SK-N-SH (cell line): ENCODE results near the gene TNRC6C. TPM values are rescaled to one million over a fixed set of nuclear protein-coding genes. Genes with fewer than 3 reads are reported as not detected.
A peak's percentile ranks its signal among the peaks of the same experiment; 100 is the strongest.

ENCODE experiments used
- CTCF ChIA-PET: fragments of 300-600, 350-600 bp; formaldehyde crosslinking; extraction: SDS; loops from one replicate; lab custom pipeline; 2021; lab: Yijun Ruan, JAX
- POLR2A ChIA-PET: fragments of 350-600 bp; sonication (Branson Sonifier 250); formaldehyde crosslinking; extraction: SDS; loops from one replicate; lab custom pipeline; 2020; ENCODE audit warnings: antibody characterized with exemption, inconsistent platforms; lab: Yijun Ruan, JAX
- DNase-seq: peaks from one replicate; pipeline ENCODE4 v3.0.0; 2012
- H2AFZ ChIP-seq: fragments of 200-600 bp; sonication (generic); 2 replicates; pipeline ENCODE4 v1.8.1; 2016; ENCODE audit warnings: antibody characterized with exemption, mild to moderate bottlenecking, low read depth
- H3F3A ChIP-seq: fragments of 200-600 bp; sonication (generic); replicated peaks from 2 replicates; pipeline ENCODE3; 2016; ENCODE audit warnings: antibody characterized with exemption, mild to moderate bottlenecking; ENCODE audit not compliant: insufficient read depth
- H3K27ac ChIP-seq, 2 experiments: fragments of 200-500 bp in 1 of 2; fragments of 200-600 bp in 1 of 2; sonication (Bioruptor generic) in 1 of 2; sonication (generic), shearing (Covaris generic) in 1 of 2; 2 replicates each; pipeline versions ENCODE4 v1.5.1 to v1.6.1; 2014 to 2016; ENCODE audit warnings: low read depth in 2 of 2, inconsistent platforms in 1 of 2, low read length in 1 of 2, mild to moderate bottlenecking in 1 of 2, mixed read lengths in 1 of 2
- H3K27me3 ChIP-seq: fragments of 200-600 bp; sonication (generic), shearing (Covaris generic); 2 replicates; pipeline ENCODE4 v1.6.1; 2016; ENCODE audit warnings: mixed run types; ENCODE audit not compliant: insufficient read depth
- H3K36me3 ChIP-seq, 2 experiments: fragments of 200-500 bp in 1 of 2; fragments of 200-600 bp in 1 of 2; sonication (Bioruptor generic) in 1 of 2; sonication (generic) in 1 of 2; replicated peaks in 1 of 2; 2 replicates each; pipeline versions ENCODE3 to v1.5.1; 2014 to 2016; ENCODE audit warnings: low read length in 1 of 2, mild to moderate bottlenecking in 1 of 2; ENCODE audit not compliant: insufficient read depth in 2 of 2, control insufficient read depth in 1 of 2
- H3K4me1 ChIP-seq, 2 experiments: fragments of 200-500 bp in 1 of 2; fragments of 200-600 bp in 1 of 2; sonication (Bioruptor generic) in 1 of 2; sonication (generic), shearing (Covaris generic) in 1 of 2; 2 replicates each; pipeline versions ENCODE4 v1.5.1 to v1.6.1; 2014 to 2016; ENCODE audit warnings: low read depth in 1 of 2, low read length in 1 of 2, mixed run types in 1 of 2; ENCODE audit not compliant: insufficient read depth in 2 of 2, control insufficient read depth in 1 of 2
- H3K4me2 ChIP-seq: fragments of 200-600 bp; sonication (generic), shearing (Covaris generic); 2 replicates; pipeline ENCODE4 v1.6.1; 2017; ENCODE audit warnings: mixed run types
- H3K4me3 ChIP-seq, 2 experiments: fragments of 200-500 bp in 1 of 2; fragments of 200-600 bp in 1 of 2; sonication (Bioruptor generic) in 1 of 2; sonication (generic), shearing (Covaris generic) in 1 of 2; 2 replicates each; pipeline versions ENCODE4 v1.5.1 to v1.8.1; 2014 to 2016; ENCODE audit warnings: low read depth in 2 of 2, inconsistent platforms in 1 of 2, low read length in 1 of 2, mild to moderate bottlenecking in 1 of 2, mixed read lengths in 1 of 2, moderate library complexity in 1 of 2
- H3K79me2 ChIP-seq: fragments of 200-600 bp; sonication (generic); 2 replicates; pipeline ENCODE4 v1.8.1; 2017; ENCODE audit warnings: mild to moderate bottlenecking; ENCODE audit not compliant: insufficient read depth
- H3K9ac ChIP-seq: fragments of 200-600 bp; sonication (generic); 2 replicates; pipeline ENCODE4 v1.6.1; 2017; ENCODE audit warnings: mixed run types
- H3K9me2 ChIP-seq: fragments of 200-600 bp; sonication (generic); 2 replicates; pipeline ENCODE4 v1.6.1; 2017; ENCODE audit warnings: mixed run types
- H3K9me3 ChIP-seq: fragments of 200-600 bp; sonication (generic); 2 replicates; pipeline ENCODE4 v1.6.1; 2017; ENCODE audit warnings: mixed run types, mild to moderate bottlenecking, moderate library complexity
- H4K20me1 ChIP-seq: fragments of 200-600 bp; sonication (generic); 2 replicates; pipeline ENCODE4 v1.6.1; 2017; ENCODE audit warnings: mild to moderate bottlenecking, mixed run types; ENCODE audit not compliant: insufficient read depth
- CHD2 ChIP-seq: fragments of 150-350 bp; IDR thresholded peaks from 2 replicates; pipeline ENCODE4 v1.6.1; 2018; ENCODE audit warnings: low read length; ENCODE audit not compliant: partially characterized antibody
- FOSL2 ChIP-seq: IDR thresholded peaks from 2 replicates; pipeline ENCODE4 v1.4.0; 2012; ENCODE audit warnings: low read depth, mild to moderate bottlenecking, moderate library complexity, borderline replicate concordance
- MEF2A ChIP-seq: IDR thresholded peaks from 2 replicates; pipeline ENCODE4 v1.4.0; 2012; ENCODE audit warnings: low read depth, borderline replicate concordance
- MXI1 ChIP-seq: IDR thresholded peaks from 2 replicates; pipeline ENCODE4 v1.6.1; 2012; ENCODE audit warnings: mild to moderate bottlenecking, low read depth, low read length, improper control_type of control experiment
- RCOR1 ChIP-seq: fragments of 150-350 bp; IDR thresholded peaks from 2 replicates; pipeline ENCODE4 v1.6.1; 2017; ENCODE audit warnings: antibody characterized with exemption, low read length
- SMC3 ChIP-seq: IDR thresholded peaks from 2 replicates; pipeline ENCODE4 v1.6.1; 2012; ENCODE audit warnings: low read depth, low read length, improper control_type of control experiment
- TAF1 ChIP-seq: IDR thresholded peaks from 2 replicates; pipeline ENCODE4 v1.6.1; 2012; ENCODE audit warnings: low read depth, mild to moderate bottlenecking, low read length, moderate library complexity, borderline replicate concordance
- YY1 ChIP-seq: IDR thresholded peaks from 2 replicates; pipeline ENCODE4 v1.4.0; 2012; ENCODE audit warnings: low read depth, mild to moderate bottlenecking
- WGBS: methylation state at CpG from one replicate; pipeline ENCODE4 v1.1.6; 2017; ENCODE audit warnings: low lambda C conversion rate; 5-methylcytosine and 5-hydroxymethylcytosine counted together
- polyA plus RNA-seq, 3 experiments: library from polyadenylated mRNA; depleted of rRNA; stranded (reverse); fragments of >200 nt; gene quantifications; 2 replicates each; pipeline ENCODE4 v1.2.3, GENCODE V29; 2012
- TF ChIP-seq, protein P1 (sequence below): IDR thresholded peaks from 2 replicates; pipeline ENCODE4 v1.4.0; 2012; ENCODE audit warnings: low read depth
- TF ChIP-seq, protein P2 (sequence below): fragments of 200-600 bp; sonication (generic); IDR thresholded peaks from 2 replicates; pipeline ENCODE4 v1.6.1; 2017; ENCODE audit warnings: antibody characterized with exemption, mild to moderate bottlenecking, moderate library complexity
- TF ChIP-seq, protein P3 (sequence below): fragments of 150-350 bp; IDR thresholded peaks from 2 replicates; pipeline ENCODE4 v1.6.1; 2017; ENCODE audit warnings: antibody characterized with exemption, low read length, low read depth, borderline replicate concordance
- TF ChIP-seq, protein P4 (sequence below): IDR thresholded peaks from 2 replicates; pipeline ENCODE4 v1.4.0; 2012; ENCODE audit warnings: low read depth, borderline replicate concordance

Gene TNRC6C
- polyA plus RNA-seq, 1 of the 3 experiments (the other 2 are of a cell fraction): 2.2 TPM

DNA sequence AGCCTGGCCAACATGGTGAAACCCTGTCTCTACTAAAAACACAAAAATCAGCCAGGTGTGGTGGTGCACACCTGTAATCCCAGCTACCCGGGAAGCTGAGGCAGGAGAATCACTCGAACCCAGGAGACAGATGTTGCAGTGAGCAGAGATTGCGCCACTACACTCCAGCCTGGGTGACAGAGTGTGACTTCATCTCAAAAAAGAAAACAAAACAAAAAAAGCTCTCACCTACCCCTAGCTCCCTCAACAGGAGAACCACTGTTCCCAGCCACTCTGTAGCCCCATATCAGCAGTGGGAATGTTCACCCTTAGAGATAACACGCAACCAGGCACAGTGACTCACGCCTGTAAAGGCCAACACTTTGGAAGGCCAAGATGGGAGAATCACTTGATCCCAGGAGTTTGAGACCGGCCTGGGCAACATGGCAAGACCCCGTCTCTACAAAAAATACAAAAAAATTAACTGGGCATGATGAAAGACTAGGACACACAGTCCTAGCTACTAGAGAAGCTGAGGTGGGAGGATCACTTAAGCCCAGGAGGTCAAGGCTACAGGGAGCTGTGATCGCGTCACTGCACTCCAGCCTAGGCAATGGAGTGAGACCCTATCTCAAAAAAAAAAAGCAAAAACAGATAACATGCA is 177.5 kb downstream of the TNRC6C start (continued):
- TF ChIP-seq, protein P1, sequence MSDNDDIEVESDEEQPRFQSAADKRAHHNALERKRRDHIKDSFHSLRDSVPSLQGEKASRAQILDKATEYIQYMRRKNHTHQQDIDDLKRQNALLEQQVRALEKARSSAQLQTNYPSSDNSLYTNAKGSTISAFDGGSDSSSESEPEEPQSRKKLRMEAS: no peak
- TF ChIP-seq SMC3: no peak

DNA sequence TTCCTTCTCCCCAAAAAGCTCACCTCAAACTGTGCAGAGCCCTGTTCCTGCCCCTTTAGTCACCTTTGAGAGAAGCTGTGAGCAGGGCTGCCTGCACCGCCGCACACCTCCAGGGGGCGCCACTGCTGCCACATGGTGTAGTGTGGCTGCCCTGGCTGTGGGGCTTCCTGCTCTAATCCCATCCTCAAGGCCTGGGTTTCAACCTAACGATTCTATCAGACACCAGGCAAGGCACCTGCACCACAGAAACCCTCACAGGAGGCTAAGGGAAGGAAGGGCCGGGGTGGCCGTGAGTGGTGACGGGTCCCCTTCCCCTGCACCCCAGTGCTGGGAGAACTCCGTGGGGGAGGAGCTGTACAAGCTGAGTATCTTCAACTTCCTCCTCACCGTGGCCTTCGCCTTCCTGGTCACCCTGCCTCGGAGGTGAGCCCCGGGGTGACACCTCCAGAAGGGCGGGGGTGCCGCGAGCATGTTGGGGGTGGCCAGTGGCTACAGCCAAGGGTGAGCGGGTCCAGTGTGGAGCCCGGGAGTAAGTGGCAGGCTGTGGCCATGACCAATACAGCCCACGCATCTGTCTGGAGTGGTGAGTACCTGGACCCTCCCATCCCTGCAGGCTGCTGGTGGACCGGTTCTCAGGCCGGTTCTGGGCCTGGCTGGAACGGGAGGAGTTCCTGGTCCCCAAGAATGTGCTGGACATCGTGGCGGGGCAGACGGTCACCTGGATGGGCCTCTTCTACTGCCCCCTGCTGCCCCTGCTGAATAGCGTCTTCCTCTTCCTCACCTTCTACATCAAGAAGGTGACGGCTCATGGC is 179.1 kb downstream of the TNRC6C start:
- no peaks in the 10 kb centered on the region for H3K27me3 ChIP-seq
- DNase-seq: peak; percentile 60
- H3K79me2 ChIP-seq: no peaks in the 10 kb centered on the region
- H3K9me3 ChIP-seq: no peaks in the 10 kb centered on the region
- H3K9me2 ChIP-seq: no peaks in the 10 kb centered on the region
- H3K27ac ChIP-seq: no peak overlapping the region
- WGBS: 76% methylated on average over 19 of the region's 26 CpGs
- H3K4me1 ChIP-seq: peaks cover 0 to 3% of the 10 kb centered on the region in 2 experiments; a peak in 2 of 4 replicates
- POLR2A ChIA-PET: no interaction called here
- H3K4me3 ChIP-seq: no peak overlapping the region
- H3K9ac ChIP-seq: no peak overlapping the region
- no peaks in the 10 kb centered on the region for H4K20me1 ChIP-seq
- H2AFZ ChIP-seq: no peak overlapping the region
- TF ChIP-seq YY1: no peak
- TF ChIP-seq, protein P2, sequence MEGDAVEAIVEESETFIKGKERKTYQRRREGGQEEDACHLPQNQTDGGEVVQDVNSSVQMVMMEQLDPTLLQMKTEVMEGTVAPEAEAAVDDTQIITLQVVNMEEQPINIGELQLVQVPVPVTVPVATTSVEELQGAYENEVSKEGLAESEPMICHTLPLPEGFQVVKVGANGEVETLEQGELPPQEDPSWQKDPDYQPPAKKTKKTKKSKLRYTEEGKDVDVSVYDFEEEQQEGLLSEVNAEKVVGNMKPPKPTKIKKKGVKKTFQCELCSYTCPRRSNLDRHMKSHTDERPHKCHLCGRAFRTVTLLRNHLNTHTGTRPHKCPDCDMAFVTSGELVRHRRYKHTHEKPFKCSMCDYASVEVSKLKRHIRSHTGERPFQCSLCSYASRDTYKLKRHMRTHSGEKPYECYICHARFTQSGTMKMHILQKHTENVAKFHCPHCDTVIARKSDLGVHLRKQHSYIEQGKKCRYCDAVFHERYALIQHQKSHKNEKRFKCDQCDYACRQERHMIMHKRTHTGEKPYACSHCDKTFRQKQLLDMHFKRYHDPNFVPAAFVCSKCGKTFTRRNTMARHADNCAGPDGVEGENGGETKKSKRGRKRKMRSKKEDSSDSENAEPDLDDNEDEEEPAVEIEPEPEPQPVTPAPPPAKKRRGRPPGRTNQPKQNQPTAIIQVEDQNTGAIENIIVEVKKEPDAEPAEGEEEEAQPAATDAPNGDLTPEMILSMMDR: peak; percentile 57
- no peaks in the 10 kb centered on the region for H3K36me3 ChIP-seq
- H3K4me2 ChIP-seq: no peak overlapping the region
- CTCF ChIA-PET: interaction anchor here (1.2 to 6.3 kb wide), 18 partner anchors 10 to 113 kb away, joined by 3 to 73 read pairs (median 6); partner anchors contain the start of genes AFMID and TK1
- no peaks in the 10 kb centered on the region for H3F3A ChIP-seq

DNA sequence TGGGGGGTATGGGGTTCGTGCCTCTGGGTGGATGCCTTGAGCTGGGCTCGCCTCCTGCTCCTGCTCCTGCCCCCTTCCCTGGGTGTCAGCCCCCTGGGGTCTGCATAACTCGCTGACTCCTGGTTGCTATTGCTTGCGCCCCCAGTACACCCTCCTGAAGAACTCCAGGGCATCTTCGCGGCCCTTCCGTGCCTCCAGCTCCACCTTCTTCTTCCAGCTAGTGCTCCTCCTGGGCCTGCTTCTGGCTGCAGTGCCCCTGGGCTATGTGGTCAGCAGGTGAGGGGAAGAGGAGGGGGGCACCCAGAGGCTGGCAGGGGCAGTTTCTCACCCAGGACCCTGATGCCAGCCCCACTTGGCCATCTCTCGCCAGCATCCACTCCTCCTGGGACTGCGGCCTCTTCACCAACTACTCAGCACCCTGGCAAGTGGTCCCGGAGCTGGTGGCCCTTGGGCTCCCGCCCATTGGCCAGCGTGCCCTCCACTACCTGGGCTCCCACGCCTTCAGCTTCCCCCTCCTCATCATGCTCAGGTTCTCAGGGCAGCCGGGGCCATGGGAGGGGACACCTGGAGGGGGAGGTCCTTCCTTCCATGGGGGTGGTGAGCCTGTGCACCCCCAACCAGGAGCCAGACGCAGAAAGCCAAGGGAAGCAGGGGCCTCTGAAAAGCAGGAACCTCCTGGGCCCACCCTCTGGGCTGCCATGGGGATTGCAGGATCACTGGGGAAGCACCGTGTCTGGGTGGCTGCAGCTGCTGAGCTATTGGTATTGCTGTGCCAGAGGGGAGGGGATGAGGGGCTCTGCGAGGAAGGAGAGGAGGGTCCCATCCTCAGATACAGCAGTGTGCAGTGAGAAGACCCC is 179.9 kb downstream of the TNRC6C start:
- Histone ChIP-seq H3K79me2 (no peaks in the 10 kb centered on the region), H3K4me3 (no peak overlapping the region), H3K9ac (no peak overlapping the region), H3K36me3 (no peaks in the 10 kb centered on the region), H3K4me2 (no peak overlapping the region), H3F3A (no peaks in the 10 kb centered on the region), H3K4me1 (peaks cover 0 to 3% of the 10 kb centered on the region in 2 experiments; a peak in 2 of 4 replicates), H3K27me3 (no peaks in the 10 kb centered on the region), H3K9me3 (no peaks in the 10 kb centered on the region), H3K27ac (no peak overlapping the region), H4K20me1 (no peaks in the 10 kb centered on the region), H3K9me2 (no peaks in the 10 kb centered on the region), H2AFZ (no peak overlapping the region)
- no peak for DNase-seq
- WGBS: 84% methylated on average over 17 of the region's 17 CpGs
- ChIA-PET CTCF (interaction anchor here (0.7 to 6.3 kb wide), 15 partner anchors 9 to 119 kb away, joined by 3 to 73 read pairs (median 5); partner anchors contain the start of genes AFMID and TK1), POLR2A (no interaction called here)
- TF ChIP-seq TAF1 (no peak), FOSL2 (no peak), MXI1 (no peak), CHD2 (no peak), SMC3 (no peak), RCOR1 (no peak), MEF2A (no peak)
- TF ChIP-seq, protein P3, sequence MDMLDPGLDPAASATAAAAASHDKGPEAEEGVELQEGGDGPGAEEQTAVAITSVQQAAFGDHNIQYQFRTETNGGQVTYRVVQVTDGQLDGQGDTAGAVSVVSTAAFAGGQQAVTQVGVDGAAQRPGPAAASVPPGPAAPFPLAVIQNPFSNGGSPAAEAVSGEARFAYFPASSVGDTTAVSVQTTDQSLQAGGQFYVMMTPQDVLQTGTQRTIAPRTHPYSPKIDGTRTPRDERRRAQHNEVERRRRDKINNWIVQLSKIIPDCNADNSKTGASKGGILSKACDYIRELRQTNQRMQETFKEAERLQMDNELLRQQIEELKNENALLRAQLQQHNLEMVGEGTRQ: no peak
- TF ChIP-seq, protein P1: no peak
- TF ChIP-seq, protein P4, sequence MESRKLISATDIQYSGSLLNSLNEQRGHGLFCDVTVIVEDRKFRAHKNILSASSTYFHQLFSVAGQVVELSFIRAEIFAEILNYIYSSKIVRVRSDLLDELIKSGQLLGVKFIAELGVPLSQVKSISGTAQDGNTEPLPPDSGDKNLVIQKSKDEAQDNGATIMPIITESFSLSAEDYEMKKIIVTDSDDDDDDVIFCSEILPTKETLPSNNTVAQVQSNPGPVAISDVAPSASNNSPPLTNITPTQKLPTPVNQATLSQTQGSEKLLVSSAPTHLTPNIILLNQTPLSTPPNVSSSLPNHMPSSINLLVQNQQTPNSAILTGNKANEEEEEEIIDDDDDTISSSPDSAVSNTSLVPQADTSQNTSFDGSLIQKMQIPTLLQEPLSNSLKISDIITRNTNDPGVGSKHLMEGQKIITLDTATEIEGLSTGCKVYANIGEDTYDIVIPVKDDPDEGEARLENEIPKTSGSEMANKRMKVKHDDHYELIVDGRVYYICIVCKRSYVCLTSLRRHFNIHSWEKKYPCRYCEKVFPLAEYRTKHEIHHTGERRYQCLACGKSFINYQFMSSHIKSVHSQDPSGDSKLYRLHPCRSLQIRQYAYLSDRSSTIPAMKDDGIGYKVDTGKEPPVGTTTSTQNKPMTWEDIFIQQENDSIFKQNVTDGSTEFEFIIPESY: no peak
